ENCODE data around the gene MBOAT2. TPM values are rescaled to one million over a fixed set of nuclear protein-coding genes. Genes with fewer than 3 reads are reported as not detected.

Gene MBOAT2
- total RNA-seq, 2 donors from 2014 or later, result 34.3 to 51.1 TPM

DNA sequence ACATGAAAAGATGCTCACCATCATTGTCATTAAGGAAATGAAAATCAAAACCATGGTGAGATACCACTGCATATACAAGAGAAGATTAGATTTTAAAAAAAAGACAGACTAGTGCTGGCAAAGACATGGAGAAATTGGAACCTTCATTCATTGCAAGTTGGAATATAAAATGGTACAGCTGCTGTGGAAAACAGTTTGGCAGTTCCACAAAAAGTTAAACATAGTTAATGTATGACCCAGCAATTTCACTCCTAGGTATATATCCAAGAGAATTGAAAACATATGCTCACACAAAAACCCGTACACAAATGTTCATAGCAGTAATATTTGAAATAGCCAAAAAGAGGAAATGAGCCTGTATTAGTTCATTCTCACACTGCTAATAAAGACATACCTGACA is 33.7 kb upstream of the MBOAT2 start:
- DNase-seq, result no peak
- Histone ChIP-seq H3K9ac (ENCODE audit: low read depth in 2 of 2, low read length in 2 of 2) (no peak overlapping the region), H3K9me3 (no peaks in the 10 kb centered on the region), H3K4me3 (no peak overlapping the region), H3K27ac (no peak overlapping the region), H3K27me3 (no peaks in the 10 kb centered on the region), H3K4me1 (no peaks in the 10 kb centered on the region), H3K36me3 (no peaks in the 10 kb centered on the region)
- intact Hi-C loops (cut with DNase I), result no loop called here
- TF ChIP-seq, protein P1, sequence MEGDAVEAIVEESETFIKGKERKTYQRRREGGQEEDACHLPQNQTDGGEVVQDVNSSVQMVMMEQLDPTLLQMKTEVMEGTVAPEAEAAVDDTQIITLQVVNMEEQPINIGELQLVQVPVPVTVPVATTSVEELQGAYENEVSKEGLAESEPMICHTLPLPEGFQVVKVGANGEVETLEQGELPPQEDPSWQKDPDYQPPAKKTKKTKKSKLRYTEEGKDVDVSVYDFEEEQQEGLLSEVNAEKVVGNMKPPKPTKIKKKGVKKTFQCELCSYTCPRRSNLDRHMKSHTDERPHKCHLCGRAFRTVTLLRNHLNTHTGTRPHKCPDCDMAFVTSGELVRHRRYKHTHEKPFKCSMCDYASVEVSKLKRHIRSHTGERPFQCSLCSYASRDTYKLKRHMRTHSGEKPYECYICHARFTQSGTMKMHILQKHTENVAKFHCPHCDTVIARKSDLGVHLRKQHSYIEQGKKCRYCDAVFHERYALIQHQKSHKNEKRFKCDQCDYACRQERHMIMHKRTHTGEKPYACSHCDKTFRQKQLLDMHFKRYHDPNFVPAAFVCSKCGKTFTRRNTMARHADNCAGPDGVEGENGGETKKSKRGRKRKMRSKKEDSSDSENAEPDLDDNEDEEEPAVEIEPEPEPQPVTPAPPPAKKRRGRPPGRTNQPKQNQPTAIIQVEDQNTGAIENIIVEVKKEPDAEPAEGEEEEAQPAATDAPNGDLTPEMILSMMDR (IDR thresholded peaks at IDR 0.05), result no peak

DNA sequence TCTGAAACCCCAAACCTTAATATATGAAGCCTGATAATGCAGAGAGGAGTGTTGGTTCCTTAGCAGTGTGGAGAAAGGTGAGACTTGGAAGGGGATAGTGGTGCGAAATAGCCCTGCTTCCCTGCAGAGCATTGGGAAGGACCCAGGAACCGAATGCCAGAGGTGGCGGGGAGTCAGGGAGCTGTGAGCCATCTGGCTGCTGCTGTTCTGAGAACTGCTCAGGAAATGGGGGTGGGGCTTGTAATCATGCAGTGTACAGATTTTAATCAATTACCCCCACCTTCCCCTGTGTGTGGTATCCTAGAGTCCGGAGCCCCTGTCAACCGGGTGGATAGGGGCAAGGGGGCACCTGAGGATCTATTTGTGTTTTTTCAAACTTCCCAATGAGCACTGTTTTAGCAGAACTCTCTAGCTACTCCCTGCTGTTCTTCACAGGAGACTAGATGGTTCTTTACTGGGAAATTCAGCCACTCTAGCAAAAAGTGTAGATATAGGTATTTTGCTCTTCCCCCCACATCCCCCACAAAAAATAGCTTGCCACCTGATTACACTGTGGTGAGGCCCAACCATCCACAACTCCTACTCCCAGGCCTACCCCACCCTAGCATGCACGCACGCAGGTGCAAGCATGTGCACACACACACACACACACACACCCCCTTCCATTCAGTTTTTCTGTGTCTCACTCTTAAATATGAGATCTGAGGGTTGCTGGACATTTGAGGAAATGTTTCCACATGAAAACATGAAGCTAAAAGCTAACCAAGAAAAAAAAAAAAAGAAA is 30.1 kb upstream of the MBOAT2 start:
- Histone ChIP-seq H3K4me1 (no peaks in the 10 kb centered on the region), H3K9ac (ENCODE audit: low read depth in 2 of 2, low read length in 2 of 2) (no peak overlapping the region), H3K36me3 (no peaks in the 10 kb centered on the region), H3K27ac (no peak overlapping the region), H3K9me3 (no peaks in the 10 kb centered on the region), H3K27me3 (no peaks in the 10 kb centered on the region), H3K4me3 (no peak overlapping the region)
- intact Hi-C loops (cut with DNase I), result no loop called here
- DNase-seq, result no peak
- TF ChIP-seq, protein P1 (IDR thresholded peaks at IDR 0.05), result no peak

DNA sequence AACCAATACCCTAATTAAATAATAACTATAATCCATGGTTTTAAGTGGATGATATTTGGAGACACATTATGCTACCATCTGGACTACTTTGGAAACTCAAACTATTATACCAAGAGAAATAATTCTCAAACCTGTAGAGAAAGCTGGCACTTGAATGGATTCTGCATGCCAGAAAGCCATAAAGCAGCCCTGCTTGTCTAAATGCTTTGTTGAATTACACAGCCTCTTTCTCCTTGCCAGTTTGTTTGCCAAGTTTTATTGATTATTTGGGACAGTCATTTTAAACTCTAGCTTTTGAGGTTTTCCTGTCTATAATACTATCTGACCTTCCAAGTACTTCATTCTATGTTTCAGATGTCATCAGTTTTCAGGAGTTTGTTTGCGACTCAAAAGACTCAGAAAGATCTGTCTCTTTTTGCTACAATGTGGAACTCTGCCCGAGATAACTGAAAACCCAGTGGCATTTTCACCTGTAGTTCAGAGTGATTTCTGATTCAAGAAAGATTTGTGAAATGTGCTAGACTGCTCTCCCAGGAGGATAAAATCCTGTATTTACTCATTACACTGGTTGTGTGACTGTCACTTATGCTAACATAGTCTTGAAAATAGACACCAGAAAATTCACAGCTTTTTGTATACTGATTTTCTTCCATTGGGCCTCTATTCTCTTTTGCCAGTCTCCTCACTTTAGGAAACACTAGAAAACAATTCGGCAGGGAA is 29.2 kb upstream of the MBOAT2 start:
- no peaks in the 10 kb centered on the region for H3K27me3 ChIP-seq
- TF ChIP-seq, protein P1 (IDR thresholded peaks at IDR 0.05), result no peak
- H3K4me1 ChIP-seq, result no peaks in the 10 kb centered on the region
- H3K9me3 ChIP-seq, result no peaks in the 10 kb centered on the region
- H3K9ac ChIP-seq (ENCODE audit: low read depth in 2 of 2, low read length in 2 of 2), result no peak overlapping the region
- H3K4me3 ChIP-seq, result no peak overlapping the region
- no peaks in the 10 kb centered on the region for H3K36me3 ChIP-seq
- H3K27ac ChIP-seq, result no peak overlapping the region
- DNase-seq, result no peak
- intact Hi-C loops (cut with DNase I), result no loop called here

DNA sequence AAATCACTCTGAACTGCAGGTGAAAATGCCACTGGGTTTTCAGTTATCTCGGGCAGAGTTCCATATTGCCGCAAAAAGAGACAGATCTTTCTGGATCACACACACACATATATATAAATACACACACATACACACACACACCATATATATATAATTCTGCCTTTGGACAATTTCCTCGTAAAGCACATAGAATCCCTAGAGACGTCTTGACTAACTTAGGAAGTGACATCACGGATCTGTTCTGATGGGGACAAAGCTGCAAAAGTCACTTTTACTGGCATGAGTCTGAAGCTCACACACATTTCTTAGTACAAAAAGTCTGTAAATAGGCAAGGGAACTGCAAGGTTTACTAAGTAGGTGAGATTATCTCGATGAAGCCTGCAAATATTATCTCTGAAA is 28.6 kb upstream of the MBOAT2 start:
- Histone ChIP-seq H3K9ac (ENCODE audit: low read depth in 2 of 2, low read length in 2 of 2) (no peak overlapping the region), H3K27me3 (no peaks in the 10 kb centered on the region), H3K4me3 (no peak overlapping the region), H3K36me3 (no peaks in the 10 kb centered on the region), H3K27ac (no peak overlapping the region), H3K9me3 (no peaks in the 10 kb centered on the region), H3K4me1 (no peaks in the 10 kb centered on the region)
- intact Hi-C loops (cut with DNase I), result no loop called here
- no peak for DNase-seq
- TF ChIP-seq, protein P1 (IDR thresholded peaks at IDR 0.05), result no peak

DNA sequence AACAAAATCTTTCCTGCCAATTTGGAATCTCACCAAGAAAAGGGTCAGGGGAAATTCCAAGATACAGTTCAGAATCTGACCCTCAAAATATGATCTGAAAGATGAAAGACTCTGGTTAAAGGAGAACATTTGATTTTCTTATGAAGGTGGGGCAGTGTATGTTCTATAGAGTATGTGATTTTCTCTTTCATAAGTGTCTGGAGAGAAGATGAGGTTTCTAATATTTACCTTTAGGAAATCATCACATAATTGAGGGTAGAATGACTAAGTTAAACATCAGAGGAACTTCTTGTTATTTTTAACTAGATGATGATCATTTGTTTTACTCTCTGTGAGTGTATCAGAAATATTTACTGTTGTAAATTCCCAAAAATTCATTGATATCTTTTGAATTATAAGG is 27.8 kb upstream of the MBOAT2 start:
- H3K27me3 ChIP-seq, result no peaks in the 10 kb centered on the region
- no peaks in the 10 kb centered on the region for H3K4me1 ChIP-seq
- no peak for DNase-seq
- H3K36me3 ChIP-seq, result no peaks in the 10 kb centered on the region
- H3K9me3 ChIP-seq, result no peaks in the 10 kb centered on the region
- no peak overlapping the region for H3K9ac ChIP-seq (ENCODE audit: low read depth in 2 of 2, low read length in 2 of 2)
- TF ChIP-seq, protein P1 (IDR thresholded peaks at IDR 0.05), result no peak
- no peak overlapping the region for H3K27ac ChIP-seq
- H3K4me3 ChIP-seq, result no peak overlapping the region
- intact Hi-C loops (cut with DNase I), result no loop called here

All from colonic mucosa (tissue), 4 donors.